ENCODE measurements around the gene SMAD6.

SMAD6 gene

DNA sequence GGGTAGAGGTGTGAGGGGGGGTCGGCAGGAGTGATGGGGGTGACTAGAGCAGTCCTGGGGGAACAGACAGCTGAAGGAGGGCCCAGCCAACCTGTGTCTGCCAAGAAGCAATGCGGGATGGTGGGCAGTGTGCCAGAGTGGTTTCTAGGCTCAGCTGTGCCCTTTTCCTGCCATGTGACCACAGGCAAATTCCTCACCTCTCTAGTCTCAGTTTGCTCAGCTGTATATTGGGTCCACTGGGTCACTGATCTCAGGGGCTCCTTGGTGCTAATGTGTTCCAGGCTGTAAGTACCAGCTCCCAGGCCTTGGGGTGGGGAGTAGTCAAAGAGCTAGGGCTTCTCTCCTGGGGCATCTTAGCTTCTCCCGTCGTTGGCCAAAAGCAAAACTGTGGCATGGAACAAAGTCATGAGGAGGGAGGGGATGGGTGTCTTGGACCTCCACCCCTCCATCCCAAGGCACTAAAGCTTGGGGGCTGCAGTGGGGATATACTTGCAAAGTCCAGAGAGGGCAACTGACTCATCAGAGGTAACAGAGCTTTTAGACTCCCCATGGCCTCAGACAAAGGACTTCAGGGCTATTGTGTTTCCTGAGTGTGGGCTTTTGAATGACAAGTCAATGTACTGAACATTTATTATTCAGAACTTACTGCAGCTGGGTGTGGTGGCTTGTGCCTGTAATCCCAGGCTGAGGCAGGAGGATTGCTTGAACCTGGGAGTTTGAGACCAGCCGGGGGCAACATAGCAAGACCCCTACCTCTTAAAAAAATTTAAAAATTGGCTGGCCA is 20.9 kb downstream of the SMAD6 start:
- no peak for DNase-seq

DNA sequence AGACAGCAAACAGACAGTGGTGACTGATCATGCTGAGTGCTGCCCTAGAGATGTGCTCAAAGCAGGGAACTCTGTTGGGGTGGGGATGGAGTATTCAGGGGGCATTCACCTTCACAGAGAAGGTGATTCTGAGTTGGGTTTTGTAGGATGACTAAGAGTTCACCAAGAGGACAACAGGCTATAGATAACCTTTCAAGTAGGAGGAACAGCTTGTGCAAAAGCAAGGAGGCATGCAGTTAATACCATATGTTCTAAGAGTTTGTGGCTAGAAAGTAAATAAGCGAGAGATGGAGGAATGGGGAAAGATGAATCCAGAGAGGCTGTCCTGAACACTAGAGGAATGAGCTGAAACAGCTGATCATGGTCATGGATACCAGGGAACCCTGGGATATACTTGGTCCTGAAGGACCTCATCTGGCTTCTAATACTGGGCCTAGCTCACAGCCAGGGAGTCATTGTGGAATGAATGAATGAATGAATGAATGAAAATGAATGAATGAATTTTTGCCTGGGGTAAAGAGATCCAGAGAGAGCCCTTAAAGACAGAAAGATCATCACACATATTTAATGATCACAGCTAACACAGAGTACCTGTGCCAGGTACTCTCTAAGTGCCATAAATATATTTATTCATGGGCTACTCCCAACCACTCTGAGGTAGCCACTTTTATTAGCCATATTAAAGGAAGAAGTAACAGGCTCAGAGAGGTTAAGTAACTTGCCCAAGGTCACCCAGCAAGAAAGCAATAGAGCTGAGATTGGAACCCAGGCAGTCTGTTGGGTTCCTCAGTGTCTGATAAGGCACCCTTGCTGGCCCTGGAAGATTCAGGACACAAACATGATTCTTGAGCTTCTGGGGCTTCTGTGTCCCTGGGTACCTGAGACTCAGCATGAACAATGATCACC is 22.0 kb downstream of the SMAD6 start:
- DNase-seq = no peak

DNA sequence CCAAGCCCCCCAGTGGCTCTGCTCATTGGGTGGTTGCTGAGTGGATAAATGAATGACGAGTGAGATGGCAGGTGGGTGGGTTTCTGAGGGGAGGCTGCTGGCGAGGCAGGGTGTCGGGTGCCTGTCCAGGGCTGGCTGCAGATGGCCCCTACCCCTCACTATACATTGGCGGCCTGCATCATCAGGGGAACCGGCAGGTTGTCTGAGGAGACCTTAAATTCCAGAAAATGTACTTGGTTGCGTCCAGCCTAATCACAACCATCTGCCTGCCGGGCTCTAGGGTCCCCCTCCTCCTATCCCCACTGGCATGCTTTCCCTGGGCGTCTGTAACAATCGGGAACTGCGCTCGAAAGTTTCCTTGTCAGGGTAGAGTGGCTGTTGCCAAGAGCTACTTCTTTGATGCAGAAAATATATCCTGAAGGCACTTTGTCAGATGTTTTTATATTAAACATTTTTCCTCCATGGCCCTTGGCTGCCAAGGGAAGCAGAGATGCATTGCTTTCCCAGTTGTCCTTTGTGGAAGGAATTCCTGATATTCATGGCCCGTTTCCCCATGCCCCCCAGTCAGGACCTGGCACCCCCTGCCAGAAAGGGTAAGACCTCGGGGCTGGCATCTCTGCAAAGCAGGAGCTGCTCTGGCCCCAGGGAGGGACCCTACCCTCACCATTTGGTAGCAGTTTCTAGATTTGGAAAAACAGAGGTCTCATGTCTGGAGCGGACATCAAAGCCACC is 22.9 kb downstream of the SMAD6 start:
- no peak for DNase-seq

DNA sequence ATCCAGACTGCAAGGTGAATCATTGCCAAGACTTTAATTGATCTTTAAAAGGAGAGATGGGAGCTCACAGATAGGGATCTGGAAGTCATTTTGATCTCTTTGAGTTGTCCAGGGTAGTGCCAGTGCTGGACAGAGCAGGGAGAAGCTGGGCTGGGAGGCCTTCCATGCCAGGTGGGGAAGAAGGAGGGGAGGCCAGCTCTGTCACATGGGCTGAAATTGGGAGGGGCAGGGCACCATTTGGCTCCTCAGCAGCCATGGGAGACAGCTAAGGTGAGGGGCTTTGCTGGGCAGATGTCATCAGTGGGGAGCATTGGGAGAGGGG is 23.4 kb downstream of the SMAD6 start:
- DNase-seq = no peak

DNA sequence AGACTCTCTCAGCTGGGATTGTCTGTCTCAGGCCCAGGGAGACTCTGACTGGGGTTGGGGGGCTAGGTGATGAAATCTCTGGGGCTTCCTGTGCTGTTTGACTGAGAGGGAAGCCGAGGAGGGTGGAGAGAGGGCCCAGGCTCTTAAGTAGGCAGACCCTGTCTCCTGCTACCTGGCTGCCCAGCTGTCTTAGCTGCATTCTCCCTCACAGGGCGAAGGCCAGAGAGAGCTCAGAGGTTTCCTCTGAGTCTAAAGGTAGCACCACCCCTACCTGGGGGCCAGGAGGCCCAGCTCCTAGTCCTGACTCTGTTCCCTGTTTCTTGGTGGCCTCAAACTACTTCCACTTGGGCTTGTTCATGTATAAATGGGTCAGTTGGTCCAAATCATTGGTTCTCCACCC is 24.4 kb downstream of the SMAD6 start:
- DNase-seq = no peak

DNA sequence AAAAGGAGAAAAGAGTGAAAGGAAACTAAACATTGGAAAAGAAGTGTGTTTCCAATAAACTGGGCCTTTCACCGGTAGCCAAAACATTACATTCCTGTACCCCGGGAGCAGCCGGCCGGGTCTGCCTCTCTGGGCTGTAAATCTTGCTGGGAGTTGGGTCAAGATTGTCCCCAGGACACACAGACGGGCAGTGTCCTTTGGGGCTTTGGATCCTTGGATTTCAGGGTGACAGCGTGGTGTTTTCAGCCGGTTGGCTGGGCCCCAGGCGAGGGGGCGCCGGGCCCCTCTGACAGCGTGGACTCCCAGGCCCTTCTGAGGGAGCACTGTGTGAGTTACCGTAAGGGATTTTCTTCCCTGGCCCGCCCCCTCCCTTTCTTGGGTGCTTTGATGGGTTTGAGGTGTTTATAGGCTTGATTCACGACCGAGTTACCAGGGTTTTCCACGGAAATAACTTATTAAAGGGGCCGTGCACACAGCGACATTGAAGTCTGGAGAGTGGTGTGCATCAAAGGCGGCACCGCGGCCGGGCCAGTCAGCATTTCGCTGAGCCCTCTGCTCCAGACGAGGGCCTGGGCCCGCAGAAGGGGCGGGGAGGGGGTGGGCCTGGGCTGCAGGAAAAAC is 27.4 kb downstream of the SMAD6 start:
- DNase-seq = no peak

DNA sequence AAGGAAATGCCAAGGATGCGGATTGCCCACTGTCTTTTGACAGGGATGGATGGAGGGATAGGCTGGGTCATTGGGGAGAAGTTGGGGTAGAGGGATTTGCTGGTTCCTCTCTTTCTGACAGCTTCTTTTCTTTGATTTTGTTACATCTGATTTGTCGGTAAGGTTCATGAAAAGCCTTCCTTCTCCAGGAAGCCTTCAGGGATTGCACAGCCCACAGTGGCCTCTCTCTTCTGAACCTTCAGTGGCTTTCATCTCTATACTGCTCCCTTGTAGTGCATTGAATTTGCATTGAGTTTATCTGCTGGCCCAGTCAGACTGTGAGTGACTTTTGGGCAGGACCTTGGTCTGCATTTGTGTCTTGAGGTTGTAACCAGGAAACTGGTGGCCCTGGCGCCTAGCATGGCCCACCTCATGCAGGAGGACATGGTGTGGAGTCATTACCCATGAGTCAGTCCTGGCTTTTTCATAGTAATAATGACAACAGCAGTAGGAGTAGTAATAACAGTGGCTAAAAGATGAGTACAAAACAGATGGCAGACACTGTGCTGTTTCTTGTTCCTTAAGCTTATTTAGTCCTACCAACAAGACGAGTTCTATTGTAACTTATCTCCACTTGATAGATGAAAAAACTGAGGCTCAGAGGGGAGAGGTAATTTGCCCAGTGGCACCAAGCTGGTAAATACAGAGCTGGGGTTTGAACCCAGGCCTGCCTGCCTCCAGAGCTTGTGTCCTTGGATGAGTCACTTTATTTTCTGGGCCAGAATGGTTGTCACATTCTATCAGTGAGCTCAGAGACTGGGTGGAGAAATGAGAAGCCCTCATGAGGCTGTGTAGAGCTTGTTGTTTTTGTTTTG is 28.4 kb downstream of the SMAD6 start:
- no peak for DNase-seq

DNA sequence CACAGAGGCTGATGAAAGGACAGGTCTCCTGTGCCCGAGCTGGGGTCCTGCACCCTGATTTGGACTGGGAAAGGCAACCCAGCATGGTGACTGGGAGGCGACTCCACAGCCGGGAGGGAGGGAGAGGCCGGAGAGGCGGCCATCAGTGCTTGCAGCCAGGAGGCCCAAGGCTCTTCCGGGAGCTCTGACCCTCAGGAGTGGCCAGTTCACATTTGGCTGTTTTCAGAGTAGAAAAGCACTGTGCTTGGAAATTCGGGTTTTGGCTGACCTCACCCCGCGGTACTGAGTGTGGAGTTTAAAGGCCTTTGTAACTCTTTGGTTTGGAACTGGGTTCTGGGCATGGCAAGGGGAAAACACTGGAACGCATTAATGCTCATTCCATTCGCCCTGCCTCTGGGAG is 31.9 kb downstream of the SMAD6 start:
- no peak for DNase-seq

DNA sequence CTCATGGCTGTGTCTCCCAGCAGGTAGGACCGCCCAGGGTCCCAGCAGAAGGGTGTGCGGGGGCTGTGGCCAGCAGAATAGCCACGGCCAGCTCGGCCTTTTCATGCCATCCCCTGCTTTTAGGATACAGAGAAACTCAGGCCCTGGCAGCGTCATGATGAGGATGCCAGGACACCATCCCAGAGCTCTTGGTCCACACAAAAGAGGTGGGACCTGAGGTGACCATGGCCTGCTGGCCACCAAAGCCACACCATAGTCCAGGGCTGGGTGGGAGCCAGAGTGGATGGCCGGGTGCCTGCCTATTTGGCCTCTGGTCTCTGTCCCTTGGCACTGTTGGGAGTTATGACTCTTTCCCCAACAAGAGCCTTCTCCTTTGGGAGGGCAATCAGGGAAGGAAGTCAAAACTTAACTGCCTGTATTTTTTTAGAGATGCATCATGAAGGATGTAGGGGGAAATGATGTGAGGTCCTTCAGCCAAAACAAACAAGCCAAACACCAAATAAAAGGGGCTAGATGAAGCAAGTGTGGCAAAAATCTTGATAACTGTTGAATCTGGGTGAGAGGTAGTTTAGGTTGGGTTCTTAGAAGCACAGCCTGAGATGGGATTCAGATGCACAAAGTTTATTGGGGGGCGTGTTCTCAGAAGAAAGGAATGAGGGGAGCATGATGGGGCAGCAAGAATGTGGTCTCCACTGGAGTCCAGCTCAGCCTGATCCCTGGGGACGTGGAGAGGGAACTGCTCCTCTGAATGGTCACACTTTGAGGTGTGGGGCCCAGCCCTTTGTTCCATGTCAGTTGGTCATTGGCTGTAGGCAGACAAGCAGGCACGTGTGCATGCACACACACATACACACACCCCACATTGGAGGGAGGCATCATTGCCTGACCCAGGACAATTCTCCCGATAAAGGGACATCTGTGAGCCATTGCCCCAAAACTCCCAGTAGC is 33.2 kb downstream of the SMAD6 start:
- DNase-seq = no peak

DNA sequence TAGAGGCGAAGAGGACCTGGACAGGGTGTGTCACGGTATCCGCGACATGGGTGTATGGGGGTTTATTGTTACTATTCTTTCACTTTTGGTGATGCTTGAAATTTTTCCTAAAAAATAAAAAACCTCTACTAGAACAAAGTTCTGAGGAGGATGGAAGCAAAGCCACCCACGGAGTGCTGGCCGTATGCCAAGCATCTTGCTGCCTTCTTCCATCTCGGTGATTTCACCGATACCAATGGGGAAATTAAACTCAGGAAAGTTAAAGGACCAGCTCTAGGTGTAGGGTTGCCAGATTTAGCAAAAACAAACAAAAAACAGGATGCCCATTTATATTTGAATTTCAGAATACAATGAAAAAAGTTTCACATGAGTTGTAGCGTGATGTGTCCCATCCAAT is 33.9 kb downstream of the SMAD6 start:
- no peak for DNase-seq

DNA sequence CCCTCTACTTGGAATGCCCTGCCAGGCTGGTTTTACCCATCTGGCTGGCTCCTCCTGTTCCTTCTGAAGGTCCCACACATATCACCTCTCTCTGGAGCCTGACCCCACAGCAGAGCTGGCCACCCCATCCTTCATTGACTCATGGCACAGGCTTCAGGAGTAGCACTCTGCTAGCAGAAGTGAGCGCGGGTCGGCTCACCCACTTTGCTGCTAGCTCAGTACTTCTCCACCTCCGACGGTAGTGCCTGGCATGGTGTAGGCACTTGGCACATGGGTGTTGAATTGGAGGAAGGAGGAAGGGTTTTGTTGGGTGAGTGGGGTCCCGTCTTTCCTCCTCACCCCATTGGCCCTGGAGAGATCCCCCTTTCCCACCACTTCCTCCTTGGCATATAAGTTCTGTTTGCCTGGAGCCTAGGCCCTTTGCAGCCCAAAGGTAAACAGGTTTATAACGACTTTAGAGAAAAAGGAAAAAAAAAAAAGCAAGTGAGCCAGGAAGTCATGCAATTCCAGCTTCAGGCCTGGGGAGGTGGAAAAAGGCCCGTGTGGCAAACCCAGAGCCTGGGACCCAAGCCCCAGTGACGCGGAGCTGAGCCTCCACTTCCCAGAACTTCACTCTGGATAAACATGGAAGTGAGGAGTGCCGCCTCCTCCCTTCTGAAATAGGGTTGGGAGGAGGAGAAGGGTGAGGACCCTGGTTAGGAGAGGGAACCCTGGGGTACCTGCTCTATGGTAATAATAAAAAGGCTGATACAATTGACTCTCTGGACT is 35.4 kb downstream of the SMAD6 start:
- DNase-seq = no peak

DNA sequence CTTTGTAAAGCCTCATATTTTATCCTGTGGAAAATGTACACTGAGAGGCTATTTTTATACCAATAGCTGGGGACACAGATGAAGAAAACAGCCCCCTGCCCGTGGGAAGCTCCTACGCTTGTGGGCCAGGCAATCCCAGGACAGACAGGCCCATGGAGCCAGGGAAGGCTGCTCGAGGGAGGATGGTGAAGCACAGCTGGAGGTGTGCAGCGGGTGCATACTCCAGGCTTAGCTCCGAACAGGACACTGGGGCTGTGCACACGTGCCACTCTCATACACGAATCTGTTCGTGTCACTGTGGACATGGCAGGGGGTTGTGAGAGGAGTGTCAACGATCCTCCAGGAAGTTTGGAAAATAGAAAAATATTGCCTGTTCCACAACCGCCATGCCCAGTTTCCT is 36.1 kb downstream of the SMAD6 start:
- DNase-seq = no peak

DNA sequence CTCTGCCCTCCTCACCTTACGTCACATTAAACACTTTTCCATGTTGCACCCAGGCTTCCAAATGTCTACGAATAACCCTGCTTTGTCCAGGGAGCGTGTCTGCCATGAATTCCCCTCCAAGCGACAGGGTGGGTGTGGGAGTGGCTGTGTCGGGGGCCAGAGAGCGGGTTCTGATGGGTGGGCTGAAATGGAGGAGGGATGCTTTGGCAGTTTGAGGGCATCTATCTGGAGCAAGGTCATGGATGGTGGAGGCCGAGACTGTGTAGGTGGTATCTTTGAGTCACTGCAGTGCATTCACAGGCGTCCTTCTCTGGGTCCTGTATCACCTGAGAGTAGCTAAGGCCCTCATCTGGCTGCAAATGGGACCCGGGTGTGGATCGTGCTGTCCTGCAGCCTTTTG is 36.6 kb downstream of the SMAD6 start:
- DNase-seq = no peak

DNA sequence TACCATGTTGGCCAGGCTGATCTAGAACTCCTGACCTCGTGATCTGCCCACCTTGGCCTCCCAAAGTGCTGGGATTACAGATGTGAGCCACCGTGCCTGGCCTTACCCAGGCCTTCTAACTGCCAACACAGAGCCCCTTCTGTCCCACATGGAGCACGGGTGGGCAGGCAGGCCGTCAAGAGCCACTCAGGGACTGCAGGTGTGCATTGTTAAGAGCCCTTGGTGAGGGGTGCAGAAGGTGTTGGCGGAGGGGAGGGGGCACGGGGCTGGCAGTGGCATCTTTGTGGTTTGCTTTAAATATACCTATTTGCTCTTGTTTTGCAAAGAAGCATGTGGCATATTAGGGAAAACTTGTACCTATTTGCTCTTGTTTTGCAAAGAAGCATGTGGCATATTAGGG is 37.3 kb downstream of the SMAD6 start:
- no peak for DNase-seq

DNA sequence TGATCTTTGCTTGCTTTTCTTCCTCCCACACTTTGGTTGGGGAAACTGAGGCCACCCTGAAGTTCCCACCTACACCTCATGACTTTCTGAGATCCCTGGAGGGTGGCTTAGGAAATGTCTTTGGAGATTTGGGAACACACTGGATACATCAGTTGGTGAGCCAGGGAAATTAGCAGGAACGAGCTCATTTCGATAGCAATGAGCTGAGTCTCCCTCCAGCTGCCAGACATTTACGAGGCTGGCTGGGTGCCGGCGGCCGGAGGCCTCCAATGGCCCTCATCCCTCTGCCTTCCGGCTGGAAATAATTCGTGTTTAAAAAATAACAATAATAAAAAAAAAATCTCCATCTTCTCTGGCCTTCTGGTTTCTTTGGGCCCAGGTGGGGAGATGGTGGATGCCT is 38.8 kb downstream of the SMAD6 start:
- DNase-seq = no peak

DNA sequence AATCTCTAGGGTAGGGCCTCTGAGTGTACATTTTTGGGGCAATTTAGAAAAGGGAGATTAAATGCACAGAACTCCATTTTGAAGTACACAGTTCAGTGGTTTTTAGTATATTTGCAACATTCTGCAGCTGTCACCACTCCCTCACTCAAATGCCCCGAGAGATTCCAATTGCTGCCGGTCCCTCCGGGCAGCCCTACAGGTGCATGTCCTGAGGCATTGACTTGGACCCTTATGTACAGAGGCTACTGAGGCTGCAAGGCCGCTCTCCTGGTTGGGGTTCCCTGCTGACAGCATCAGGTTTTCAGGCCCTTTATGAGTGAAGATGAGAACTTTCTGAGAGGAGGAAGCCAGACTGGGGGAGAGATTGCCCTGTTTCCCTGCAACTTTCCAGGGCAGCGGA is 39.6 kb downstream of the SMAD6 start:
- DNase-seq = no peak

DNA sequence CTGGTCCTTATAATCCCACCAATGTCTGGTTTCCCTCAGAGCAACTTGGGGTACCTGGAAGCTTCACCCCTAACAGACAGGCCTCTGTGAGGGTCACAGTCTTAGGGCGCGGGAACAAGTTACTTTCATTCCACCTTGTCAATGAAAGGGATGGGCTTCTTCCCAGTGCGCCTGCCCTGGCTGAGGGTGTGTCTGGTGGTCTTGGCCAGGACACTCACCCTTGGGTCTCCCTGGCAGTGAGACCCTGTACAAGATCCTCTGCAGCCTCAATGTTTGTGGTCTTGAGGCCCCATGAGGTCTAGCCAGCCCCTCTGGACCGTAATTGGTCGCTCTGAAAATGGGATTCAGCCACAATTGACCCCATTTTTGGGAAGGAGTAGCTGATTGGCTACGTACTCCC is 40.2 kb downstream of the SMAD6 start:
- no peak for DNase-seq

DNA sequence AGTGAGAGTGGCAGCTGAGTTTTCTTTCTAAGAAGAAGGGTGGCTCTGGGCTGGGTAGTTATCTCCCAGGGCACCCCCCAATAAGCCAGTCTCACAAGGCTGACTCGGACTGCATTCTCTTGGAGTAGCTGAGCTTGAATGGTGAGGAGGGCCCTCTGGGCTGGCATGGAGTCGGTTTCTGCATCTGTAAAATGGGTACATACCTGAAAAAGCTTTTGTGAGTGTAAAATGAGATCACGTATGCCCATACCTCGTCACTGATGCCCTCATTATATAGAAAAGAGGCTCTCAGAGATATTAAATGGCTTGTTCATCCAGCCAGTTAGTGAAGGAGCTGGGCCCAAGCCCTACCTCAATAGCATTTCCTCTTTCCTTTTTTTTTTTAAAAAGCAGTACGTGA is 41.2 kb downstream of the SMAD6 start:
- no peak for DNase-seq

DNA sequence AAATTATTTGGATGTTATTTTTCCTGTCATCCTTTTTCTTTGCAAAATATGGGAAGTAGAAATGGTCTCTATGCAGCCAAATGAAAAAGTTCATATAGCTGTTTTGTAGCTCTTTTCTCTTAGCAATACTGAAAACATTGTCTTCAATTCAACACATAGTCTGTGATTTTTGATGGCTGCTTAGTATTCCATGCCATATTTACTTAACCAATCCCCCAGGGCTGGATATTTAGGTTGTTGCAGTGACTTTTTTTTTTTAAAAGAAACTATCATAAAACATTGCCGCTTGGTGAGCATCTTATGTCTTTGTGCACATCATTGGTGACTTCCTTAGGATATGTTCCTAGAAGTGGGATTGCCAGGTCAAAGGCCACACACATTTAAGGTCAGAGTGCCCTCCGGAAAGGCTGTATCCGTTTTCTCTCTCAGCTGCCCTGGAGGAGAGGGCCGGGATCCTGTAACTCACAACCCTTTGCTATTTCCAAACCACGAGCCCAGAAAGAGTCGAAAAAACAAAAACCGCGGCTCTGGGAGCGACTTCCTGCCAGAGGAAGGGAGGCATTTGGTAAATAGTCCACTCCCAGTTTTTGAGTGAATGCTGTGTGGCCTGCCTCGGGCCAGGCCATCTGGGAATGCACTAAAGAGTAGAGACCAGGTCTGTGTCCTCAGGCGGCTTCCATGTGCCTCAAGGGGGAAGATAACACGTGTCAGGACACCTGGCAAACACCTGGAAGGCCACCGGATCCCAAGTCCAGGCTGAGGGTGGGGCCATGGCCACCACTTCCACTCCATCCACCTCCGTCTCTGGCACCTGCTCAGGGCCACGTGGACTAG is 41.9 kb downstream of the SMAD6 start:
- DNase-seq = no peak

Data from DMS53 (cell line).